Nephron (organoid): ENCODE data around the gene KSR1.
"Not testable (repeated sequence)": the region's sequence is repeated elsewhere in the genome, so short reads cannot be mapped to it uniquely, and the experiment has no call there.

Source experiments
- H3K27ac Mint-ChIP-seq, 3 experiments: 2 replicates each; pipeline ENCODE4 v1.8.0; 2020; ENCODE audit warnings: mixed read lengths in 3 of 3, mild to moderate bottlenecking in 2 of 3, moderate library complexity in 1 of 3
- H3K27me3 Mint-ChIP-seq: 2 replicates; pipeline ENCODE4 v1.8.0; 2021; ENCODE audit warnings: low read depth, mild to moderate bottlenecking, moderate library complexity, mixed read lengths
- H3K36me3 Mint-ChIP-seq: 2 replicates; pipeline ENCODE4 v1.8.0; 2020; ENCODE audit warnings: low read depth, mixed read lengths
- H3K4me1 Mint-ChIP-seq: 2 replicates; pipeline ENCODE4 v1.8.0; 2020; ENCODE audit warnings: mixed read lengths
- H3K4me3 Mint-ChIP-seq, 3 experiments: 2 replicates each; pipeline ENCODE4 v1.8.0; 2020; ENCODE audit warnings: mild to moderate bottlenecking in 3 of 3, mixed read lengths in 3 of 3, moderate library complexity in 2 of 3
- H3K9me3 Mint-ChIP-seq: 2 replicates; pipeline ENCODE4 v1.8.0; 2020; ENCODE audit warnings: mixed read lengths
- CTCF ChIP-seq, 3 experiments: fragments of 200-600 bp; sonication (generic); IDR thresholded peaks; one replicate each; pipeline ENCODE4 v1.5.0; 2021; ENCODE audit warnings: antibody characterized with exemption in 3 of 3; ENCODE audit not compliant: unreplicated experiment in 3 of 3

KSR1 gene

GRCh38 chr17:27429666-27430382, 26.4 kb upstream of the KSR1 start:
- H3K4me3 Mint-ChIP-seq = no peak overlapping the region
- no peak overlapping the region for H3K27ac Mint-ChIP-seq
- H3K27me3 Mint-ChIP-seq = peaks cover 3% of the 10 kb centered on the region
- no peaks in the 10 kb centered on the region for H3K4me1 Mint-ChIP-seq
- no peaks in the 10 kb centered on the region for H3K36me3 Mint-ChIP-seq
- H3K9me3 Mint-ChIP-seq = peaks cover 4% of the 10 kb centered on the region
- no peak for TF ChIP-seq CTCF (IDR thresholded peaks at IDR 0.05; ENCODE audit: unreplicated experiment in 3 of 3)

- H3K4me1 Mint-ChIP-seq = no peaks in the 10 kb centered on the region
- H3K4me3 Mint-ChIP-seq = no peak overlapping the region
- no peak overlapping the region for H3K27ac Mint-ChIP-seq
These were observed 25.8 kb upstream of the KSR1 start for GRCh38 chr17:27430383-27430840.

GRCh38 chr17:27430882-27431491, 25.3 kb upstream of the KSR1 start:
- Mint-ChIP-seq H3K9me3 (peaks cover 4% of the 10 kb centered on the region), H3K4me3 (no peak overlapping the region), H3K27me3 (peaks cover 4% of the 10 kb centered on the region), H3K36me3 (no peaks in the 10 kb centered on the region), H3K27ac (no peak overlapping the region), H3K4me1 (no peaks in the 10 kb centered on the region)
- peak; percentile 52 to 59 (median 55) for TF ChIP-seq CTCF (IDR thresholded peaks at IDR 0.05; ENCODE audit: unreplicated experiment in 3 of 3)

More at GRCh38 chr17:27430383-27430840, 25.8 kb upstream of the KSR1 start:
- no peak for TF ChIP-seq CTCF (IDR thresholded peaks at IDR 0.05; ENCODE audit: unreplicated experiment in 3 of 3)
- Mint-ChIP-seq H3K36me3 (no peaks in the 10 kb centered on the region), H3K27me3 (peaks cover 4% of the 10 kb centered on the region), H3K9me3 (peaks cover 4% of the 10 kb centered on the region)

GRCh38 chr17:27433521-27433920, 22.7 kb upstream of the KSR1 start:
- Mint-ChIP-seq H3K4me3 (no peak overlapping the region), H3K4me1 (no peaks in the 10 kb centered on the region), H3K27me3 (peaks cover 4% of the 10 kb centered on the region), H3K9me3 (peaks cover 4% of the 10 kb centered on the region), H3K27ac (no peak overlapping the region), H3K36me3 (no peaks in the 10 kb centered on the region)
- TF ChIP-seq CTCF (IDR thresholded peaks at IDR 0.05; ENCODE audit: unreplicated experiment in 3 of 3) = no peak

- H3K36me3 Mint-ChIP-seq, H3K4me3 Mint-ChIP-seq, H3K27me3 Mint-ChIP-seq, H3K27ac Mint-ChIP-seq, H3K9me3 Mint-ChIP-seq, H3K4me1 Mint-ChIP-seq: not testable (repeated sequence)
These were observed 20.7 kb upstream of the KSR1 start for GRCh38 chr17:27435431-27436070.

GRCh38 chr17:27438348-27438998, 17.8 kb upstream of the KSR1 start:
- H3K27ac Mint-ChIP-seq = no peak overlapping the region
- no peaks in the 10 kb centered on the region for H3K4me1 Mint-ChIP-seq
- peaks cover 4% of the 10 kb centered on the region for H3K27me3 Mint-ChIP-seq
- H3K4me3 Mint-ChIP-seq = no peak overlapping the region
- H3K36me3 Mint-ChIP-seq = no peaks in the 10 kb centered on the region
- no peaks in the 10 kb centered on the region for H3K9me3 Mint-ChIP-seq
- no peak for TF ChIP-seq CTCF (IDR thresholded peaks at IDR 0.05; ENCODE audit: unreplicated experiment in 3 of 3)
